ENCODE data around the gene ENDOD1.

DNA sequence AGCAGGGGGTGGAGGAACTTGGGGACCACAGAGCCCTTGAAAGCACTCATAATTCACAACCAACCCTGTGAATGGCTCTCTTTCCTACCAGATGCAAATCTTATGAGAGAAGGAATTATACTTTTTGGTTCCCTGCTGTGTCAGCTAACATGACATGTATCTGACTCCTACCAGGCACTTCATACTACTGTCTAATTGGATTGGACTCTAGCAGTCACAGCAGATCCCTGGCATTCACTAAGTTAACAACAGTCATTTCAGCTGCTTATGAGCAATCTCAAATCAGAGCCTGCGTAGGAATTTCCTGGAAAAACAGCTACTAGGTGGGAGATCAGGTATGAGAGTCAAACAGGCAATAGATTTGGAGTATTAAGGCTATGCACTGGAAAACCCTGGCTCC lies 11.1 kb upstream of the ENDOD1 start:
- TF ChIP-seq CTCF (IDR thresholded peaks at IDR 0.05; ENCODE audit: low read depth, low read length) (no peak), POLR2A (IDR thresholded peaks at IDR 0.05; ENCODE audit: extremely low read depth, insufficient read length) (no peak)

Data from NB4 (cell line).